PC-3 (cell line): ENCODE measurements around the gene RALGAPA1. TPM values are rescaled to one million over a fixed set of nuclear protein-coding genes. Genes with fewer than 3 reads are reported as not detected.

Experiments
- ATAC-seq: fragments of 200-7000 bp; cut with Tn5 transposase; 2 replicates; pipeline ENCODE4 v1.9.1; 2020; ENCODE audit warnings: mild to moderate bottlenecking, moderate library complexity
- BruUV-seq: library from RNA; stranded (reverse); fragments of 400-500 nt; replicated peaks from 2 replicates; lab custom pipeline; 2021; lab: Mats Ljungman, UMichigan
- CTCF ChIA-PET: fragments of 300-600 bp; sonication (Branson Sonifier 250); formaldehyde crosslinking; loops from one replicate; lab custom pipeline; 2022; ENCODE audit warnings: antibody characterized with exemption; lab: Charles Lee
- POLR2A ChIA-PET: fragments of 300-600 bp; sonication (Branson Sonifier 250); formaldehyde crosslinking; loops from one replicate; lab custom pipeline; 2022; ENCODE audit warnings: antibody characterized with exemption; ENCODE audit not compliant: unreplicated experiment; lab: Charles Lee
- DNase-seq: peaks from one replicate; pipeline ENCODE4 v3.0.0-alpha.2; 2015
- H2AFZ ChIP-seq: fragments of 300-600 bp; sonication (generic); 2 replicates; pipeline ENCODE4 v1.6.0; 2016; ENCODE audit warnings: antibody characterized with exemption, low read length
- H3F3A ChIP-seq: fragments of 300-600 bp; sonication (generic); one replicate; pipeline ENCODE4 v1.6.0; 2017; ENCODE audit warnings: antibody characterized with exemption, low read length, control low read depth, mild to moderate bottlenecking; ENCODE audit not compliant: unreplicated experiment
- H3K27ac ChIP-seq: fragments of 300-600 bp; sonication (generic); 2 replicates; pipeline ENCODE4 v1.5.1; 2016; ENCODE audit warnings: mild to moderate bottlenecking, low read length
- H3K27me3 ChIP-seq: fragments of 300-600 bp; sonication (generic); 2 replicates; pipeline ENCODE4 v1.6.1; 2016; ENCODE audit warnings: low read length, mixed read lengths
- H3K36me3 ChIP-seq: fragments of 300-600 bp; sonication (generic); 2 replicates; pipeline ENCODE4 v1.6.1; 2016; ENCODE audit warnings: low read depth, mixed run types, low read length, mixed read lengths
- H3K4me1 ChIP-seq: fragments of 300-600 bp; sonication (generic); 2 replicates; pipeline ENCODE4 v1.5.1; 2016; ENCODE audit warnings: low read length; ENCODE audit not compliant: insufficient read depth
- H3K4me2 ChIP-seq: fragments of 300-600 bp; sonication (generic); 2 replicates; pipeline ENCODE4 v1.6.0; 2016; ENCODE audit warnings: low read length
- H3K4me3 ChIP-seq: fragments of 300-600 bp; sonication (generic); 2 replicates; pipeline ENCODE4 v1.5.1; 2016; ENCODE audit warnings: mild to moderate bottlenecking, low read length, mixed read lengths
- H3K79me2 ChIP-seq: fragments of 300-600 bp; sonication (generic); 2 replicates; pipeline ENCODE4 v1.6.1; 2017; ENCODE audit warnings: low read length, mixed read lengths
- H3K9ac ChIP-seq: fragments of 300-600 bp; sonication (generic); 2 replicates; pipeline ENCODE4 v1.6.0; 2016; ENCODE audit warnings: mild to moderate bottlenecking, low read length
- H3K9me2 ChIP-seq: fragments of 300-600 bp; sonication (generic); replicated peaks from 2 replicates; pipeline ENCODE4 v1.6.1; 2016; ENCODE audit warnings: mixed run types, low read length, mixed read lengths
- H3K9me3 ChIP-seq: fragments of 300-600 bp; sonication (generic); 2 replicates; pipeline ENCODE4 v1.6.1; 2016; ENCODE audit warnings: low read length, mixed read lengths
- H4K20me1 ChIP-seq: fragments of 300-600 bp; sonication (generic); 2 replicates; pipeline ENCODE4 v1.6.1; 2016; ENCODE audit warnings: low read length, mixed read lengths
- CTCF ChIP-seq: fragments of 300-600 bp; sonication (generic); conservative IDR thresholded peaks from 2 replicates; pipeline ENCODE4 v1.5.1; 2017; ENCODE audit warnings: antibody characterized with exemption, low read depth, mild to moderate bottlenecking, low read length
- EZH2 ChIP-seq: fragments of 300-600 bp; sonication (generic); IDR thresholded peaks from one replicate; pipeline ENCODE4 v1.6.1; 2017; ENCODE audit warnings: antibody characterized with exemption, mild to moderate bottlenecking, low read length; ENCODE audit not compliant: unreplicated experiment
- EZH2phosphoT487 ChIP-seq: fragments of 300-600 bp; sonication (generic); IDR thresholded peaks from 2 replicates; pipeline ENCODE4 v1.6.1; 2018; ENCODE audit warnings: mild to moderate bottlenecking, antibody characterized with exemption, low read length, borderline replicate concordance
- intact Hi-C: fragments of 100-400 bp; cut with micrococcal nuclease; formaldehyde crosslinking; loops from 2 replicates; pipeline ENCODE4 v1.9.0; 2023
- total RNA-seq: library from RNA; depleted of rRNA; stranded (reverse); fragments of >200 nt; gene quantifications from 2 replicates; pipeline ENCODE4 v1.2.3, GENCODE V29; 2014

RALGAPA1 gene
- total RNA-seq, 1 experiment from 2014 or later: 20.3 TPM

- no peak for DNase-seq
- ChIA-PET POLR2A (no interaction called here), CTCF (interaction anchor here (0.7 kb wide), 1 partner anchor 22 kb away, joined by 3 read pairs; no protein-coding TSS in a partner anchor)
- TF ChIP-seq EZH2phosphoT487: no peak
- TF ChIP-seq CTCF: no peak
- no peak for TF ChIP-seq EZH2
- H2AFZ ChIP-seq: no peak overlapping the region
- no peaks in the 10 kb centered on the region for H3K9me2 ChIP-seq
- H3K9me3 ChIP-seq: no peaks in the 10 kb centered on the region
- BruUV-seq: no TSS peak
- ATAC-seq: no peak
- H3K4me1 ChIP-seq: no peaks in the 10 kb centered on the region
- H3K27me3 ChIP-seq: no peaks in the 10 kb centered on the region
- intact Hi-C loops: no loop called here
- no peak overlapping the region for H3K27ac ChIP-seq
- no peak overlapping the region for H3K4me3 ChIP-seq
- H3K79me2 ChIP-seq: peaks cover 69% of the 10 kb centered on the region
- H3F3A ChIP-seq: no peaks in the 10 kb centered on the region
- H3K9ac ChIP-seq: no peak overlapping the region
- no peak overlapping the region for H3K4me2 ChIP-seq
- no peaks in the 10 kb centered on the region for H3K36me3 ChIP-seq
- H4K20me1 ChIP-seq: peaks cover 6% of the 10 kb centered on the region; the same call in 1 of the 2 replicates
Measured at GRCh38 chr14:35797796-35798195, 11.3 kb downstream of the RALGAPA1 start.

DNA sequence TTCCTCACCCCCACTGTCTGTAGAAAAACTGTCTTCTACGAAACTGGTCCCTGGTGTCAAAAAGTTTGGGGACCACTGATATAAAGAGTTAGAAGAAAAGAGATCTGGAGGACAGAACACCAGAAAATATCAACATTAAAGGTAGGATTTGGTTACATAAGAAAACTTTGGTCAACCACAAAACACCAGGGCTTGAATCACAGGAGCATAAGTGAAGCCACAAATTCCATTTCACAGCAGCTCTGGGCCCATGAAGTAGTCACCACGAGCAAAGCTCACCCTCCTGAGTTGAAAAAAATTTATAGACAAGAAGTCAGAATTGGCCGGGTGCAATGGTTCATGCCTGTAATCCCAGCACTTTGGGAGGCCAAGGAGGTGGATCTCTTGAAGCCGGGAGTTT is 19.4 kb downstream of the RALGAPA1 start:
- CTCF ChIA-PET: no interaction called here
- H4K20me1 ChIP-seq: no peaks in the 10 kb centered on the region

More for the DNA sequence above, 19.4 kb downstream of the RALGAPA1 start:
- Histone ChIP-seq H3F3A (no peaks in the 10 kb centered on the region), H3K27me3 (no peaks in the 10 kb centered on the region), H3K9me3 (no peaks in the 10 kb centered on the region), H3K79me2 (peaks cover 11% of the 10 kb centered on the region; the same call in 1 of the 2 replicates), H3K9me2 (no peaks in the 10 kb centered on the region), H3K9ac (no peak overlapping the region), H3K36me3 (no peaks in the 10 kb centered on the region), H3K4me1 (no peaks in the 10 kb centered on the region), H2AFZ (no peak overlapping the region), H3K4me2 (no peak overlapping the region), H3K4me3 (no peak overlapping the region), H3K27ac (no peak overlapping the region)
- DNase-seq (no peak), ATAC-seq (no peak)
- no peak for TF ChIP-seq EZH2
- TF ChIP-seq CTCF: no peak
- no peak for TF ChIP-seq EZH2phosphoT487
- POLR2A ChIA-PET: no interaction called here
- BruUV-seq: no TSS peak
- intact Hi-C loops: no loop called here
